Tibial artery (tissue), 4 donors: ENCODE measurements around the gene RAB4A.

Source experiments
- DNase-seq, 2 donors: peaks; one replicate each; pipeline ENCODE4 v3.0.0-alpha.2; 2019
- H3K27ac ChIP-seq, 2 donors: fragments of 200-600 bp; sonication (generic) in 1 of 2; 1 replicate in 1 of 2; 2 replicates in 1 of 2; pipeline ENCODE4 v1.5.1; 2018 to 2019; ENCODE audit warnings: mild to moderate bottlenecking in 1 of 2
- H3K27me3 ChIP-seq, 2 donors: fragments of 200-600 bp; sonication (generic) in 1 of 2; one replicate each; pipeline versions ENCODE4 v1.5.1 to v1.6.0; 2016 to 2019
- H3K36me3 ChIP-seq, 3 donors: fragments of 200-600 bp; sonication (generic) in 2 of 3; one replicate each; pipeline ENCODE4 v1.5.1; 2016 to 2019; ENCODE audit warnings: mild to moderate bottlenecking in 2 of 3
- H3K4me1 ChIP-seq, 4 donors: fragments of 200-600 bp; sonication (generic) in 2 of 4; 1 replicate in 3 of 4; 2 replicates in 1 of 4; pipeline ENCODE4 v1.5.1; 2016 to 2019
- H3K4me3 ChIP-seq, 2 donors: fragments of 200-600 bp; sonication (generic) in 1 of 2; 1 replicate in 1 of 2; 2 replicates in 1 of 2; pipeline ENCODE4 v1.5.1; 2018 to 2019; ENCODE audit warnings: mild to moderate bottlenecking in 2 of 2
- H3K9me3 ChIP-seq, 3 donors: fragments of 200-600 bp; sonication (generic) in 1 of 3; one replicate each; pipeline ENCODE4 v1.5.1; 2016 to 2019
- CTCF ChIP-seq, 2 experiments: fragments of 200-600 bp in 1 of 2; fragments of 450-650 bp in 1 of 2; IDR thresholded peaks; one replicate each; pipeline ENCODE4 v1.5.1; 2017 to 2019; ENCODE audit warnings: antibody characterized with exemption in 2 of 2, mild to moderate bottlenecking in 1 of 2, moderate library complexity in 1 of 2
- intact Hi-C: fragments of 100-400 bp; cut with DNase I; formaldehyde crosslinking; loops from one replicate; pipeline ENCODE4 v1.15.0; 2023; ENCODE audit warnings: low total_unique reads

The RAB4A gene

GRCh38 chr1:229230140-229230892 lies 40.6 kb upstream of the RAB4A start:
- Histone ChIP-seq H3K27me3 (peaks cover 0 to 3% of the 10 kb centered on the region in 2 donors), H3K9me3 (no peaks in the 10 kb centered on the region), H3K27ac (peak overlapping the region; percentile 32 to 41), H3K4me1 (peaks cover 0 to 38% (median 21%) of the 10 kb centered on the region in 4 donors), H3K36me3 (no peaks in the 10 kb centered on the region), H3K4me3 (peak overlapping the region in 1 of 2 donors; percentile 4)
- intact Hi-C loops: loop anchor here (5.0 kb wide), 1 partner anchor 493 kb away; the partner anchor contains the start of gene RHOU
- TF ChIP-seq CTCF (IDR thresholded peaks at IDR 0.05): no peak
- no peak for DNase-seq

- Histone ChIP-seq H3K4me1 (peaks cover 0 to 38% (median 21%) of the 10 kb centered on the region in 4 donors), H3K36me3 (no peaks in the 10 kb centered on the region), H3K27me3 (peaks cover 0 to 3% of the 10 kb centered on the region in 2 donors), H3K27ac (no peak overlapping the region), H3K4me3 (no peak overlapping the region), H3K9me3 (no peaks in the 10 kb centered on the region)
- DNase-seq: no peak
- intact Hi-C loops: loop anchor here (5.0 kb wide), 1 partner anchor 494 kb away; the partner anchor contains the start of gene RHOU
- no peak for TF ChIP-seq CTCF (IDR thresholded peaks at IDR 0.05)
Observed at GRCh38 chr1:229230893-229231753, 39.8 kb upstream of the RAB4A start.

- H3K27ac ChIP-seq: no peak overlapping the region
- no peak for TF ChIP-seq CTCF (IDR thresholded peaks at IDR 0.05)
- intact Hi-C loops: loop anchor here (5.0 kb wide), 1 partner anchor 494 kb away; the partner anchor contains the start of gene RHOU
- H3K9me3 ChIP-seq: no peaks in the 10 kb centered on the region
- no peak overlapping the region for H3K4me3 ChIP-seq
- peaks cover 0 to 38% (median 21%) of the 10 kb centered on the region in 4 donors for H3K4me1 ChIP-seq
- peaks cover 0 to 3% of the 10 kb centered on the region in 2 donors for H3K27me3 ChIP-seq
- no peaks in the 10 kb centered on the region for H3K36me3 ChIP-seq
- DNase-seq: no peak
Observed at GRCh38 chr1:229231754-229232119, 39.2 kb upstream of the RAB4A start.

GRCh38 chr1:229234870-229235472 lies 35.9 kb upstream of the RAB4A start:
- no peak overlapping the region for H3K27ac ChIP-seq
- no peak overlapping the region for H3K4me3 ChIP-seq
- peaks cover 0 to 11% (median 8%) of the 10 kb centered on the region in 4 donors for H3K4me1 ChIP-seq
- H3K27me3 ChIP-seq: peaks cover 0 to 3% of the 10 kb centered on the region in 2 donors
- no peaks in the 10 kb centered on the region for H3K9me3 ChIP-seq
- intact Hi-C loops: loop anchor here (5.0 kb wide), 1 partner anchor 498 kb away; the partner anchor contains the start of gene RHOU
- no peaks in the 10 kb centered on the region for H3K36me3 ChIP-seq
- no peak for DNase-seq
- TF ChIP-seq CTCF (IDR thresholded peaks at IDR 0.05): no peak

- no peak for TF ChIP-seq CTCF (IDR thresholded peaks at IDR 0.05)
- no peaks in the 10 kb centered on the region for H3K9me3 ChIP-seq
- intact Hi-C loops: no loop called here
- H3K4me1 ChIP-seq: no peaks in the 10 kb centered on the region
- H3K36me3 ChIP-seq: no peaks in the 10 kb centered on the region
- H3K4me3 ChIP-seq: no peak overlapping the region
- H3K27me3 ChIP-seq: peaks cover 0 to 3% of the 10 kb centered on the region in 2 donors
- no peak for DNase-seq
- no peak overlapping the region for H3K27ac ChIP-seq
Observed at GRCh38 chr1:229237320-229237719, 33.6 kb upstream of the RAB4A start.
